Erythroblast (primary cell): ENCODE data around the gene ACKR3.

Experiments
- GATA1 ChIP-seq: IDR thresholded peaks from 2 replicates; pipeline ENCODE4 v1.6.1; 2011; ENCODE audit warnings: low read depth, mild to moderate bottlenecking, control low read depth, low read length, moderate library complexity
- POLR2A ChIP-seq: IDR thresholded peaks from 2 replicates; pipeline ENCODE4 v1.6.1; 2011; ENCODE audit warnings: mild to moderate bottlenecking, low read length

- TF ChIP-seq POLR2A (no peak), GATA1 (no peak)
These were observed 33.9 kb downstream of the ACKR3 start for GRCh38 chr2:236603361-236604015.
